Spleen (tissue), 11 donors: ENCODE results near the gene C4A. TPM values are rescaled to one million over a fixed set of nuclear protein-coding genes. Genes with fewer than 3 reads are reported as not detected.
A peak's percentile ranks its signal among the peaks of the same experiment; 100 is the strongest.
"Not testable (repeated sequence)": the region's sequence is repeated elsewhere in the genome, so short reads cannot be mapped to it uniquely, and the experiment has no call there.

Experiments used
- DNase-seq: peaks from one replicate; pipeline ENCODE4 v3.0.0-alpha.2; 2020
- H3K27ac ChIP-seq, 8 donors: fragments of 200-600 bp; sonication (generic) in 7 of 8; 1 replicate in 4 of 8; 2 replicates in 4 of 8; pipeline versions ENCODE4 v1.5.0 to v1.8.0; 2016 to 2021; ENCODE audit warnings: inconsistent platforms in 4 of 8, mild to moderate bottlenecking in 4 of 8, moderate library complexity in 1 of 8
- H3K27me3 ChIP-seq, 7 donors: fragments of 200-600 bp; sonication (generic) in 6 of 7; replicated peaks in 1 of 7; 1 replicate in 4 of 7; 2 replicates in 3 of 7; pipeline versions ENCODE4 v1.5.0 to v1.8.0; 2016 to 2021; ENCODE audit warnings: inconsistent platforms in 3 of 7, mild to moderate bottlenecking in 1 of 7
- H3K36me3 ChIP-seq, 6 donors: fragments of 200-600 bp; sonication (generic) in 5 of 6; 1 replicate in 4 of 6; 2 replicates in 2 of 6; pipeline versions ENCODE4 v1.5.0 to v1.8.0; 2016 to 2021; ENCODE audit warnings: inconsistent platforms in 2 of 6
- H3K4me1 ChIP-seq, 6 donors: fragments of 200-600 bp; sonication (generic) in 5 of 6; 1 replicate in 3 of 6; 2 replicates in 3 of 6; pipeline versions ENCODE4 v1.5.0 to v1.8.0; 2016 to 2021; ENCODE audit warnings: inconsistent platforms in 3 of 6
- H3K4me3 ChIP-seq, 8 donors: fragments of 200-600 bp; sonication (generic) in 7 of 8; 1 replicate in 4 of 8; 2 replicates in 4 of 8; pipeline versions ENCODE4 v1.5.0 to v1.8.0; 2016 to 2021; ENCODE audit warnings: inconsistent platforms in 4 of 8, mild to moderate bottlenecking in 4 of 8, moderate library complexity in 2 of 8
- H3K9me3 ChIP-seq, 8 donors: fragments of 200-600 bp; sonication (generic) in 7 of 8; 1 replicate in 4 of 8; 2 replicates in 4 of 8; pipeline versions ENCODE4 v1.5.0 to v1.8.0; 2016 to 2021; ENCODE audit warnings: inconsistent platforms in 4 of 8
- POLR2AphosphoS5 ChIP-seq, 3 donors: sonication (generic); formaldehyde crosslinking; IDR thresholded peaks; one replicate each; pipeline ENCODE4 v1.5.1; 2017; ENCODE audit warnings: antibody characterized with exemption in 3 of 3
- WGBS, 5 donors: extraction: QIAGEN DNeasy Blood & Tissue Kit in 3 of 5; methylation state at CpG; one replicate each; pipeline versions ENCODE4 v1.1.5 to v1.1.7; 2013 to 2018; 5-methylcytosine and 5-hydroxymethylcytosine counted together
- intact Hi-C: fragments of 100-400 bp; cut with DNase I; formaldehyde crosslinking; loops from one replicate; pipeline ENCODE4 v1.15.0; 2023; ENCODE audit warnings: low total_unique reads
- polyA plus RNA-seq, 3 donors: library from polyadenylated mRNA; stranded (reverse); fragments of 200-250 nt; gene quantifications; one replicate each; pipeline ENCODE4 v1.2.1, GENCODE V29; 2013
- total RNA-seq, 7 donors: library from RNA; depleted of rRNA in 3 of 7; stranded (reverse); fragments of >200 nt in 3 of 7; fragmentation: NEBNext Ultra II Directional in 4 of 7; extraction: Animal tissue kit (Norgen Biotek cat#: 25700) in 4 of 7; gene quantifications; one replicate each; pipeline versions ENCODE4 v1.1.0 to v1.2.1, GENCODE V29; 2016 to 2021
- donor health status: healthy with polysubstance abuse.
- donor health status: DM: no; HTN: no; CAD: no; lungs with moderate emphysema.
- donor health status: DM: no; HTN: no; CAD: no.
- donor health status: Bipolar disorder and iron deficiency.
- donor health status: healthy.
- donor health status: DM: no; HTN: no; CAD: no.
- donor health status: DM: yes; HTN: yes; CAD: no.

The C4A gene
- total and polyA plus RNA-seq, 10 donors, result 50.1 to 332 (median 116) TPM

DNA sequence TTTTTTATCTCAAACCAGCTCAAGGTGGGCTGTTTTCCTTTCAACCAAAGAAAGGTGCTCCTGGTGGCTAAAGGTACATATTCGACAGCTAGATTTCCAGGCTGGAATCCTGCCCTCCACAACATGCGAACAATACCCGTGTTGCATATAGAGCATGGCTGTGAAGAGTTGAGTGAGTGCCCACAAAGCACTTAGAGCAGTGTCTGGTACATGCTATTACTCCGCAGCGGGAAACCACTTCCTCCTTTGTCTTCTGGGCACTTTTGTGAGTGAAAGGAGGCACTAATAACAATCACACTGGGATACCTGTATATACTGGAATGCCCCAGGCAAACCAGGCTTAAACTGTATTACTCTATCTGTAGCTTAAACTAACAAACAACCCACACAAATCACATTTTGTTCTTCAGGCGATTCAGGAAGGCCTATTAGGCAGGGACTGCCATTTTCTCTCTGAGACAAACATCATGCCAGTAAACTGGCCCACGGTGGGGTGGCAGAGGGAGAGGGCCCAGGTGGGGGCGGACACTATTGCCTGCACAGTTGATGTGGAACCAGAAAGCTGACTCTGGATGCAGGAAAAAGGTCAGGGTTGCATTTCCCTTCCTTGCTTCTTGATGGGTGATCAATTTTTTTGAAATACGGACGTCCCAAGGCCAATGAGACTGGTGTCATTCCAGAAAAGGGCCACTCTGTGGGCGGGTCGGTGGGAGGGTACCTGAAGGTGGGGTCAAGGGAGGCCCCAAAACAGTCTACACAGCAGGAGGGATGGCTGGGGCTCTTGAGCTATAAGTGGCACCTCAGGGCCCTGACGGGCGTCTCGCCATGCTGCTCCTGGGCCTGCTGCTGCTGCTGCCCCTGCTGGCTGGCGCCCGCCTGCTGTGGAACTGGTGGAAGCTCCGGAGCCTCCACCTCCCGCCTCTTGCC, 56.0 kb downstream of the C4A start, which contains the start of gene CYP21A2:
Gene CYP21A2 (plus strand): TSS at position 818 of the 927 bp plus-strand sequence. CDS start 8 bp downstream, at position 826.
- H3K4me1 ChIP-seq, DNase-seq, H3K36me3 ChIP-seq, H3K9me3 ChIP-seq, H3K27me3 ChIP-seq, H3K4me3 ChIP-seq, intact Hi-C loops: not testable (repeated sequence)
- peak within 1 kb of the TSS in 2 of 8 donors; percentile 12 to 53 for H3K27ac ChIP-seq
- peak in 1 of 3 donors; percentile 3 for TF ChIP-seq POLR2AphosphoS5 (IDR thresholded peaks at IDR 0.05)
- 51 to 81% (median 68%) methylated on average over 9 to 15 of the region's 19 CpGs for WGBS, 5 donors

DNA sequence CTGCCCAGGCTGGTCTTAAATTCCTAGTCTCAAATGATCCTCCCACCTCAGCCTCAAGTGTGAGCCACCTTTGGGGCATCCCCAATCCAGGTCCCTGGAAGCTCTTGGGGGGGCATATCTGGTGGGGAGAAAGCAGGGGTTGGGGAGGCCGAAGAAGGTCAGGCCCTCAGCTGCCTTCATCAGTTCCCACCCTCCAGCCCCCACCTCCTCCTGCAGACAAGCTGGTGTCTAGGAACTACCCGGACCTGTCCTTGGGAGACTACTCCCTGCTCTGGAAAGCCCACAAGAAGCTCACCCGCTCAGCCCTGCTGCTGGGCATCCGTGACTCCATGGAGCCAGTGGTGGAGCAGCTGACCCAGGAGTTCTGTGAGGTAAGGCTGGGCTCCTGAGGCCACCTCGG, 57.0 kb downstream of the C4A start:
- H3K9me3 ChIP-seq, intact Hi-C loops, H3K27me3 ChIP-seq, DNase-seq, H3K36me3 ChIP-seq, H3K4me3 ChIP-seq, H3K4me1 ChIP-seq, H3K27ac ChIP-seq: not testable (repeated sequence)
- WGBS, 5 donors, result 82 to 87% (median 84%) methylated on average over 2 to 4 of the region's 5 CpGs

DNA sequence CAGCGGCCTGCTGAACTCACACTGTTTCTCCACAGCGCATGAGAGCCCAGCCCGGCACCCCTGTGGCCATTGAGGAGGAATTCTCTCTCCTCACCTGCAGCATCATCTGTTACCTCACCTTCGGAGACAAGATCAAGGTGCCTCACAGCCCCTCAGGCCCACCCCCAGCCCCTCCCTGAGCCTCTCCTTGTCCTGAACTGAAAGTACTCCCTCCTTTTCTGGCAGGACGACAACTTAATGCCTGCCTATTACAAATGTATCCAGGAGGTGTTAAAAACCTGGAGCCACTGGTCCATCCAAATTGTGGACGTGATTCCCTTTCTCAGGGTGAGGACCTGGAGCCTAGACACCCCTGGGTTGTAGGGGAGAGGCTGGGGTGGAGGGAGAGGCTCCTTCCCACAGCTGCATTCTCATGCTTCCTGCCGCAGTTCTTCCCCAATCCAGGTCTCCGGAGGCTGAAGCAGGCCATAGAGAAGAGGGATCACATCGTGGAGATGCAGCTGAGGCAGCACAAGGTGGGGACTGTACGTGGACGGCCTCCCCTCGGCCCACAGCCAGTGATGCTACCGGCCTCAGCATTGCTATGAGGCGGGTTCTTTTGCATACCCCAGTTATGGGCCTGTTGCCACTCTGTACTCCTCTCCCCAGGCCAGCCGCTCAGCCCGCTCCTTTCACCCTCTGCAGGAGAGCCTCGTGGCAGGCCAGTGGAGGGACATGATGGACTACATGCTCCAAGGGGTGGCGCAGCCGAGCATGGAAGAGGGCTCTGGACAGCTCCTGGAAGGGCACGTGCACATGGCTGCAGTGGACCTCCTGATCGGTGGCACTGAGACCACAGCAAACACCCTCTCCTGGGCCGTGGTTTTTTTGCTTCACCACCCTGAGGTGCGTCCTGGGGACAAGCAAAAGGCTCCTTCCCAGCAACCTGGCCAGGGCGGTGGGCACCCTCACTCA, 57.7 kb downstream of the C4A start:
- DNase-seq, H3K4me3 ChIP-seq, H3K9me3 ChIP-seq, H3K4me1 ChIP-seq, H3K36me3 ChIP-seq, H3K27ac ChIP-seq, H3K27me3 ChIP-seq, intact Hi-C loops: not testable (repeated sequence)
- 79 to 98% (median 80%) methylated on average over 4 to 23 of the region's 24 CpGs for WGBS, 5 donors

DNA sequence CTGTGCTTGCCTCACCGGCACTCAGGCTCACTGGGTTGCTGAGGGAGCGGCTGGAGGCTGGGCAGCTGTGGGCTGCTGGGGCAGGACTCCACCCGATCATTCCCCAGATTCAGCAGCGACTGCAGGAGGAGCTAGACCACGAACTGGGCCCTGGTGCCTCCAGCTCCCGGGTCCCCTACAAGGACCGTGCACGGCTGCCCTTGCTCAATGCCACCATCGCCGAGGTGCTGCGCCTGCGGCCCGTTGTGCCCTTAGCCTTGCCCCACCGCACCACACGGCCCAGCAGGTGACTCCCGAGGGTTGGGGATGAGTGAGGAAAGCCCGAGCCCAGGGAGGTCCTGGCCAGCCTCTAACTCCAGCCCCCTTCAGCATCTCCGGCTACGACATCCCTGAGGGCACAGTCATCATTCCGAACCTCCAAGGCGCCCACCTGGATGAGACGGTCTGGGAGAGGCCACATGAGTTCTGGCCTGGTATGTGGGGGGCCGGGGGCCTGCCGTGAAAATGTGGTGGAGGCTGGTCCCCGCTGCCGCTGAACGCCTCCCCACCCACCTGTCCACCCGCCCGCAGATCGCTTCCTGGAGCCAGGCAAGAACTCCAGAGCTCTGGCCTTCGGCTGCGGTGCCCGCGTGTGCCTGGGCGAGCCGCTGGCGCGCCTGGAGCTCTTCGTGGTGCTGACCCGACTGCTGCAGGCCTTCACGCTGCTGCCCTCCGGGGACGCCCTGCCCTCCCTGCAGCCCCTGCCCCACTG, 58.6 kb downstream of the C4A start:
- 85 to 96% (median 93%) methylated on average over 22 of the region's 43 CpGs; no CpG with 5 or more reads in 2 of the 5 donors for WGBS, 5 donors
- H3K4me3 ChIP-seq, H3K4me1 ChIP-seq, H3K36me3 ChIP-seq, H3K27me3 ChIP-seq, H3K9me3 ChIP-seq, H3K27ac ChIP-seq, DNase-seq, intact Hi-C loops: not testable (repeated sequence)

DNA sequence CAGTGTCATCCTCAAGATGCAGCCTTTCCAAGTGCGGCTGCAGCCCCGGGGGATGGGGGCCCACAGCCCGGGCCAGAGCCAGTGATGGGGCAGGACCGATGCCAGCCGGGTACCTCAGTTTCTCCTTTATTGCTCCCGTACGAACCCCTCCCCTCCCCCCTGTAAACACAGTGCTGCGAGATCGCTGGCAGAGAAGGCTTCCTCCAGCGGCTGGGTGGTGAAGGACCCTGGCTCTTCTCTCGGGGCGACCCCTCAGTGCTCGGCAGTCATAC, 59.1 kb downstream of the C4A start:
- peak; percentile 38 for DNase-seq
- H3K36me3 ChIP-seq, H3K4me1 ChIP-seq, H3K9me3 ChIP-seq, H3K27ac ChIP-seq, H3K27me3 ChIP-seq, H3K4me3 ChIP-seq, intact Hi-C loops: not testable (repeated sequence)
- 71 to 81% (median 79%) methylated on average over 5 to 7 of the region's 13 CpGs; no CpG with 5 or more reads in 2 of the 5 donors for WGBS, 5 donors

DNA sequence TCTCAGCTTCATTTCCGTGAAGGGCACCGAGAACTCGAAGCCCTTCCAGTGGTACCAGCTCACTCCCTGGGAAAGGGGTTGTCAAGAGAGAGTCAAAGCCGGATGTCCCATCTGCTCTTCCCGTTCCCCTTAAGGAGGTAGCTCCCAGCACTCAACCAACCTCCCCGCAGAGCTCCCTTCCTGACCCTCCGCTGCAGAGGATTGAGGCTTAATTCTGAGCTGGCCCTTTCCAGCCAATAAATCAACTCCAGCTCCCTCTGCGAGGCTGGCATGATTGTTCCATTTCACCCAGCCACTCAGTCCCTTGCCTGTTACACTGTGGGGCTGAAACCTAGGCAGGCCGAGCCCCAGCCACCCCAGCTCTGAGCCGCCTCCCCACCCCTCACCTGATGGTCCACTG, 59.5 kb downstream of the C4A start:
- WGBS, 5 donors, result 76 to 83% (median 79%) methylated on average over 3 to 6 of the region's 10 CpGs; no CpG with 5 or more reads in 1 of the 5 donors
- H3K4me1 ChIP-seq, H3K27me3 ChIP-seq, H3K9me3 ChIP-seq, H3K27ac ChIP-seq, H3K36me3 ChIP-seq, H3K4me3 ChIP-seq, intact Hi-C loops: not testable (repeated sequence)
- DNase-seq, result peak; percentile 46

DNA sequence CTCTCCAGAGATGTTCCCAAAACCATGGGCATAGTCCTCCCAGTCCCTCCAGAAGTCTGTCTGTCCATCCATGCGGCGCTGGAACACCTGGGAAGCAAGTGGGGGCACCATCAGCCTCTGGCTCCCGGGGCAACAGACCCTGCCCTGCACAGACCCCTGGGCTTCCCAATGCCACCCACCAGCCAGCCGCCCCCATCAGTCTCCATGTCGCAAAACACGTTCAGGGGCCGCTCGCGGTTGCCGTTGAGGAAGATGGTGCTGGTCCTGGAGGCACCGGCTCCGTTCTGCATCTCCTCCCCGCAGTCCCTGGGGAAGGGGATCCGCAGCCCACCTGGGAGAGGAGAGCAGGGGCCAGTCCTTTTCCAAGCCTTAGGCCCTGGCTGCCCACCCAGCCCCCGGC, 60.4 kb downstream of the C4A start:
- intact Hi-C loops, H3K27ac ChIP-seq, H3K4me3 ChIP-seq, H3K9me3 ChIP-seq, H3K36me3 ChIP-seq, H3K27me3 ChIP-seq: not testable (repeated sequence)
- peaks cover 0 to 18% (median 10%) of the 10 kb centered on the region in 6 donors for H3K4me1 ChIP-seq
- peak; percentile 55 for DNase-seq
- WGBS, 5 donors, result 92 to 100% (median 94%) methylated on average over 5 to 14 of the region's 15 CpGs; no CpG with 5 or more reads in 1 of the 5 donors

DNA sequence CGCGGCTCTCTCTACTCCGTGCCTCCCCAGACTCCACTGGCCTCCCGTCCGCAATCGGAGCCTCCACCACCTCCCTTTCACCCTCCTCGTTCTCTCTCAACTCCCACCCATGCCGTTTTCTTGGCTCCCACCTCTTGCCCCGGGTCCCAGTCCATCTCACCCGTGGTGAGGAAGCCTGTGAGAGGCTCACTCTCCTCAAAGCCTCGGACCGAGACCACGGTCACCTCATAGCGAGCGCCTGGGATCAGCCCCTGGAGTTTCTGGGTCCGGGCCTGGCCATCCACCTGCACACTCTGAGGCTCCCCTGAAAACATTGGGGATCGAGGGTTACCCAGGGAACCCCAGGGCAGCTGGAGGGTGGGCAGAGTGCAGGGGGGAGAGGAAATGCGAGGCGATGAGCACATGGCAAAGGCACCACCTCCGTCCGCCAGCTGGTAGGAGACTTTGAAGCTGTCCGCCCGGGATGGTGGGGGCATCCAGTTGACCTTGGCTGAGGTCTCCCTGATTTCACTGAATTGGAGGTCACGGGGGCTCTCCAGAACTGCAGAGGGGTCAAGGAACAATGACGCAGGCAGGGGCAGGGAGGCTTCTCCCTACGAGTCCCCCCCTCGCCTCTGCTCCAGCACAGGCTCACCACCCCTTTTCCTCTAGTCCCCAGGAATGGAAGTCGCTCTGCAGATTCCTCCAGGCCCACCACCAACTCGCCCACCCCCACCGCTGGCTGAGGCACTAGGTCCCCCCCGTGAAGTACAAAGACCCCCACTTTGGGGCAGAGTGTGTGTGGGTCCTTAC, 61.9 kb downstream of the C4A start:
- peak; percentile 44 for DNase-seq
- peaks cover 0 to 28% (median 21%) of the 10 kb centered on the region in 6 donors for H3K4me1 ChIP-seq
- H3K9me3 ChIP-seq, intact Hi-C loops, H3K27me3 ChIP-seq, H3K36me3 ChIP-seq, H3K4me3 ChIP-seq, H3K27ac ChIP-seq: not testable (repeated sequence)
- WGBS, 5 donors, result 88 to 92% (median 89%) methylated on average over 13 to 21 of the region's 31 CpGs

DNA sequence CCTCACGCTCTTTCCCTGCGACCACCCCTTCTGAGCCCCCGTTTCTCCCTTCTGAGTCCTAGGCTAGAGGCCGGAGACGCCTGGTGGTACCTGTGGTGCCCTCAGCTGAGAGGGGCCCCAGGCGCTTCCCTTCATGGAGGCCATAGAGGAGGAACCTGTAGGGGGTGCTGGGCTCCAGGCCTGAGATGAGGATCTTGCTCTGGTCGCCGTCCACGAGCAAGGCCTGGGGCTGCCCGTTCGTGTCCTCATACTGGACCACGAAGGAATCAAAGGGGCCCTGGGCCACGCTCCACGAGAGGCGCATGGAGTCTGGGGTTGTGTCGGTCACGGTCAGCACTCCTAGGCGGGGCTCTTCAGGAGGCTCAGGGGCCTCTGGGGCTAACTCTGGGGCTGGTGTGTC, 63.1 kb downstream of the C4A start:
- peak; percentile 64 for DNase-seq
- H3K4me3 ChIP-seq, H3K36me3 ChIP-seq, intact Hi-C loops, H3K27ac ChIP-seq, H3K9me3 ChIP-seq, H3K27me3 ChIP-seq: not testable (repeated sequence)
- peaks cover 0 to 30% (median 21%) of the 10 kb centered on the region in 6 donors for H3K4me1 ChIP-seq
- WGBS, 5 donors, result 84 to 96% (median 94%) methylated on average over 6 to 13 of the region's 18 CpGs
